ENCODE data around the gene BCAS3. TPM values are rescaled to one million over a fixed set of nuclear protein-coding genes. Genes with fewer than 3 reads are reported as not detected.
A peak's percentile ranks its signal among the peaks of the same experiment; 100 is the strongest.

Gene BCAS3
- total RNA-seq, 2 experiments from 2014 or later, result 6.8 to 7.1 TPM

DNA sequence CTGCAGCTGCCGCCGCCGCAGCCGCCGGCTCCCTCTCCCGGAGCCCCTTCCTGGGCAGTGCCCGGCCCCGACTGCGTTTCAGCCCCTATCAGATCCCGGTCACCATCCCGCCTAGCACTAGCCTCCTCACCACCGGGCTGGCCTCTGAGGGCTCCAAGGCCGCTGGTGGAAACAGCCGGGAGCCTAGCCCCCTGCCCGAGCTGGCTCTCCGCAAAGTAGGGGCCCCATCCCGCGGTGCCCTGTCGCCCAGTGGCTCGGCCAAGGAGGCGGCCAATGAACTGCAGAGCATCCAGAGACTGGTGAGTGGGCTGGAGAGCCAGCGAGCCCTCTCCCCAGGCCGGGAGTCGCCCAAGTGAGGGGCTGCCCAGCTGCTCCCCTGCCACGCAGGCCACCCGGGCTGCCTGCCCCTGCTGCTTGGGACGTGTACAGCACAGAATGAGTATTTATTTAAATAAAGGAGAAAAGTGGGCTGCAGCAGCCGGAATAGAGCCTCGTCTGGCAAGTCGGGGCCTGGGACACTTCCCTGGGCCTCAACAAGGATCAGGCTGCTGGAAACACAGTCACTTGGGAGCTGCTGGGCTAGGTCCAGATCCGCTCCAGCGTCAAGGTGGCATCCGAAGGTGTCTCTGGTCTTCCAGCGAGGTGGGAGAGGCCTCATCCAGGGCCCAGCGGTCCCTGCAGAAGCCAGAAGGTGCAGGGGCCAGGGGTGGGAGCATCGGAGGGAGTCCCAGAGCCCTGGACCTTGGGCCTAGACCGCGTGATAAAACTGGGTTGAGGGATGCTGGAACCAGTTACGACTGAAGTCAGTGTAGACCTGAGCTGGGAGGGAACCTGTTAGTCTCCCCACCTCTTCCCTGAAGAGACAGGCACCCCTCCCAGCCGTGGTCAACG, 730.7 kb downstream of the BCAS3 start:
- Mint-ChIP-seq H3K9me3 (no peaks in the 10 kb centered on the region), H3K27me3 (peaks cover 49% of the 10 kb centered on the region), H3K4me1 (ENCODE audit: low read depth) (peaks cover 30% of the 10 kb centered on the region), H3K36me3 (no peaks in the 10 kb centered on the region), H3K4me3 (peak overlapping the region; percentile 60), H3K27ac (no peak overlapping the region)
- intact Hi-C loops (cut with micrococcal nuclease), result loop anchor here (5.0 kb wide), 1 partner anchor 686 kb away; no protein-coding TSS in a partner anchor
- CTCF ChIA-PET, result interaction anchor here (0.6 to 2.1 kb wide), 4 partner anchors 13 to 437 kb away, joined by 3 to 7 read pairs (median 4); no protein-coding TSS in a partner anchor
- POLR2A ChIA-PET, result interaction anchor here (0.6 kb wide), 1 partner anchor 10 kb away, joined by 4 read pairs; no protein-coding TSS in a partner anchor
- DNase-seq, result peak; percentile 8

DNA sequence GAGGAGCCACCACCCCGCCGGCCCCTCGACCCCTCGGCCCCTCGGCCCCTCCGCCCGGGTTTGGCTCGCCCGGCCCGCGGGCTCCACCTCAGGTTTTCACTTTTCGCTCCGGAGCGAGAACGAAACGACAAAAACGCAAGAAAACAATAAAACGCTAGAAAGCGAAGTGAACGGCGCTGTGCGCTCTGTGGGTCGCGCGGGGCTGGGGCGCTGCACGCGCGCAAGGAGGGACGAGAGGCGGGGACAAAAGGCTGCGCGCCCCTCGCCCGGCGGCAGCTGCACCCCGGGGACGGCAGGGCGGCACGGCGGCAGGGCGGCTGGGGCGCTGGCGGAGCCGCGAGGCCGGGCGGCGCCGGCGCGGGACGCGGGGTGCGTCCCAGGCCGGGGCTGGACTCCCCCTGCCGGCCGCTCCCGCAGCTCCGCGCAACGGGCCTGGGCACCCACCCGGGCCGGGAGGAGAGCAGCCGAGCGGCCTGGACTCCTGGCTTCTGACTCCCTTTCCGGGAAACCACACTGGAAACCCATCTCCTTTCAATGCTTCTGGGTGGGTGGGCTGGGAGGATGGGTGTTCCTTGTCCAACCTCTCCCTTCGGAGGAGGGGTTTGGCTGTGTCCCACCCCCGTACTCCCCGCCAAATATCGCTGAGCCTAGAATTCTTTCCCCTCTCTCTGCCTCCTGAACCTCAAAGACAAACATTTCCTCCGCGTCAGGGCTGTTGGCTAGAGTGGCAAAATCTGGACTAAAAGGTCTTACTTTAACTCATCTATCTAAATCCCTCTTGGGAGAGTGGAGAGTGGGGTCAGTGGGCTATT, 731.9 kb downstream of the BCAS3 start:
- H3K4me1 Mint-ChIP-seq (ENCODE audit: low read depth), result peaks cover 22% of the 10 kb centered on the region
- peak overlapping the region; percentile 29 for H3K4me3 Mint-ChIP-seq
- intact Hi-C loops (cut with micrococcal nuclease), result loop anchor here (5.0 kb wide), 2 partner anchors 423 to 687 kb away; no protein-coding TSS in a partner anchor
- no peak overlapping the region for H3K27ac Mint-ChIP-seq
- ChIA-PET POLR2A (interaction anchor here (0.6 kb wide), 1 partner anchor 12 kb away, joined by 4 read pairs; no protein-coding TSS in a partner anchor), CTCF (interaction anchor here (0.9 to 2.1 kb wide), 7 partner anchors 11 to 438 kb away, joined by 3 to 7 read pairs (median 4); no protein-coding TSS in a partner anchor)
- H3K36me3 Mint-ChIP-seq, result no peaks in the 10 kb centered on the region
- DNase-seq, result peak; percentile 48
- H3K9me3 Mint-ChIP-seq, result no peaks in the 10 kb centered on the region
- peaks cover 42% of the 10 kb centered on the region for H3K27me3 Mint-ChIP-seq

DNA sequence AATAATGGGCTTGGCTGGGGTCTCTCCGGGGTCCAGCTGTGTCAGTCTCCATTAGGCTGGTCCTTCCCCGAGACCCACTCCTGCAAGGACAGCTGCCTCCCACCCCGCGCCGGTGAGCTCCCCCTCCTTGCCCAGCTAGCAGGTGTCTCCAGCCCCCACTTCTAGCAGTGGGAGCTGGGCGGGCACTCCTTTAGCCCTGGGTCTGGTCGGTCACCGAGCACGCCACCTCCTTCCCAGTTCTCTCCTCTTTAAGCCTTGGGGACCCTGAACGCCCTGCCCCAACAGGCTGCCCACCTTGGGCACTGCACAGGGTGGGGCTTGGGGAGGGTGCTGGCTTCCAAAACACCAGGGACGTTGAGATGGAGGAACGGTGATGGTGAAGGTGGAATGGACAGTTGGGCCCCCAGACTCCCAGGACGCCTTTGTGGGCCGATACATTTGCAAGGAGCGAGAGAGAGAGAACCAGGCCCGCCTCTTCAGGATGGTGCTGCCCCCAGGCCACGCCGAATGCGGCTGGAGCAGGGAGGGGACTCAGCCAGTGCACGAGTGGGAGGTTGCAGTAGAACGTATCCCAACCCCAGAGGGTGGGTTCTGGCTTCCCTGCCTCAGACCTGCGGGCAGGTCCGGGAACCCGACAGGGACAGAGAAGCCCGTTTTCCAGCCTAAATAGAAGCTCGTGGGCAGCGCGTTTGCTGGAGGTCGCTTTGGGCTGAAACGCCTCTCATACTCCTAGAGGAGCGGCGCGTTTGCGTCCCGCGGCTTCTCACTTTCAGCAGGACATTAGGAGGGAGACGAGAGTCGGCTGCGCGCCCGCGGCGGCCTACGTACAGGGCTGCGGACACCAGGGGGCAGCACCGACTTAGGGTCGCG, 732.7 kb downstream of the BCAS3 start:
- no peak overlapping the region for H3K27ac Mint-ChIP-seq
- intact Hi-C loops (cut with micrococcal nuclease), result loop anchor here (5.0 kb wide), 1 partner anchor 422 kb away; no protein-coding TSS in a partner anchor
- CTCF ChIA-PET, result interaction anchor here (0.6 to 2.1 kb wide), 7 partner anchors 12 to 439 kb away, joined by 3 to 7 read pairs (median 4); no protein-coding TSS in a partner anchor
- H3K4me3 Mint-ChIP-seq, result peak overlapping the region; percentile 31
- H3K27me3 Mint-ChIP-seq, result peaks cover 40% of the 10 kb centered on the region
- H3K4me1 Mint-ChIP-seq (ENCODE audit: low read depth), result peaks cover 19% of the 10 kb centered on the region
- H3K9me3 Mint-ChIP-seq, result no peaks in the 10 kb centered on the region
- peak; percentile 83 for DNase-seq
- POLR2A ChIA-PET, result no interaction called here
- H3K36me3 Mint-ChIP-seq, result no peaks in the 10 kb centered on the region

DNA sequence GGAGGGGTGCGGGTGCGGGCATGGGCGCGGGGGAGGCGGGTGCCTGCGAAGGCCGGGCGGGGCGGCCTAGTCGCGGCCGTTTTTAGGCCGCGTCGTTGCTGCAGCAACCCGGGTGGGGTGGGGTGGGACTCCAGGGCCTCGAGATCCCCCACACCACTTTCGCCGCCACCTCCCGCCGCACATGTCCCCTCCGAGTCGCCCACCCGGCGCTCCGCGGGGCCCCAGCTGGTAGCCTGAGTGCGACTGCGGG, 733.3 kb downstream of the BCAS3 start:
- intact Hi-C loops (cut with micrococcal nuclease), result loop anchor here (5.0 kb wide), 1 partner anchor 421 kb away; no protein-coding TSS in a partner anchor
- H3K27ac Mint-ChIP-seq, result no peak overlapping the region
- CTCF ChIA-PET, result interaction anchor here (1.5 to 3.4 kb wide), 4 partner anchors 21 to 164 kb away, joined by 3 to 25 read pairs (median 12); no protein-coding TSS in a partner anchor
- H3K4me1 Mint-ChIP-seq (ENCODE audit: low read depth), result peaks cover 19% of the 10 kb centered on the region
- POLR2A ChIA-PET, result no interaction called here
- H3K9me3 Mint-ChIP-seq, result no peaks in the 10 kb centered on the region
- H3K27me3 Mint-ChIP-seq, result peaks cover 40% of the 10 kb centered on the region
- no peak for DNase-seq
- no peak overlapping the region for H3K4me3 Mint-ChIP-seq
- no peaks in the 10 kb centered on the region for H3K36me3 Mint-ChIP-seq

DNA sequence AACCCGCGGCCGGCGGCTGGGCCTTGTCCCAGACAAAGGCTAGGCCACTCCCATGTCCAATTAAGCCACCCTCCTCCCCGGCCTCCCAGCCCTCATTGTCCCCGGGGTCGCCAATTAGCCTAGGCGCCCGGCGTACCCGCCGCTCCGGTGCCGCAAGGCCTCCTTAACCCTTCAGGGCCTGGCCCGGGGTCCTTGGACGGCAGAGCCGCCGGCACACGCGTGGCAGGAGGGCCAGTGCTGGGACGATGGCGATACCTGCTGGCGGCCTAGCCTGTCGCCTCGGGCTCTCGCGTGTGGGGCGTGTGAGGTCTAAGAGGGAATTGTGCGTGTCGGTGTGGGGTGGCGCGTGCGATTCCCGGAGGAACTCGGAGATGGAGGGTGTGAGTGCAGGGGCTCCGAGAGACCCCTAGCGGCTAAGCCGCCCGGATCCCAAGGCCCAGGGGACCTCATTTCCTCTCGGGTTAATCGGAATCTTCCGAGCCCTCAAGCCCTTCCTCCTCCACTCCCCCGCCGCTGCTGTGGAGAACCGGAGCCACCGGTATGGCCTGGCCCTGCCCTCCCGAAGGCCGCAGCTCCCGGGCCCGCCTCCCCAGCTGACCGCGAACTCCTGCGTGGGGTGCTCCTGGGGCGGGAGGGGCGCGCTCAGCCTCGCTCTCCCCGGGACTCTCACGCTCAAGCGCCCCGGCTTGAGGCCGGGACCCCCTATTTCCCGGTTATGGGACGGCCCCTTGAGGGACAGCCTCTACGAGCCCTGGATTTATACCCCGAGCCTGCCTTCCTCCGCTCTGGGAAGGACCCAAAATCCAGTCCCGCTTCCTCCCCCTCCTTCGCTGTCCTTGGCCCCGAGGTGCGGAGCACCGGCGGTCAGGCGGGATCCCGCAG, 733.9 kb downstream of the BCAS3 start:
- ChIA-PET POLR2A (interaction anchor here (0.6 to 1.2 kb wide), 2 partner anchors 45 to 145 kb away, joined by 3 read pairs; no protein-coding TSS in a partner anchor), CTCF (interaction anchor here (0.6 to 3.4 kb wide), 32 partner anchors 7 to 691 kb away, joined by 3 to 25 read pairs (median 4); partner anchors contain the start of gene TBX4)
- intact Hi-C loops (cut with micrococcal nuclease), result loop anchor here (1.0 to 5.0 kb wide), 2 partner anchors 421 to 655 kb away; no protein-coding TSS in a partner anchor
- Mint-ChIP-seq H3K4me3 (peak overlapping the region; percentile 59), H3K36me3 (no peaks in the 10 kb centered on the region), H3K27me3 (peaks cover 37% of the 10 kb centered on the region), H3K9me3 (no peaks in the 10 kb centered on the region), H3K4me1 (ENCODE audit: low read depth) (peaks cover 19% of the 10 kb centered on the region), H3K27ac (no peak overlapping the region)
- DNase-seq, result peak; percentile 44

DNA sequence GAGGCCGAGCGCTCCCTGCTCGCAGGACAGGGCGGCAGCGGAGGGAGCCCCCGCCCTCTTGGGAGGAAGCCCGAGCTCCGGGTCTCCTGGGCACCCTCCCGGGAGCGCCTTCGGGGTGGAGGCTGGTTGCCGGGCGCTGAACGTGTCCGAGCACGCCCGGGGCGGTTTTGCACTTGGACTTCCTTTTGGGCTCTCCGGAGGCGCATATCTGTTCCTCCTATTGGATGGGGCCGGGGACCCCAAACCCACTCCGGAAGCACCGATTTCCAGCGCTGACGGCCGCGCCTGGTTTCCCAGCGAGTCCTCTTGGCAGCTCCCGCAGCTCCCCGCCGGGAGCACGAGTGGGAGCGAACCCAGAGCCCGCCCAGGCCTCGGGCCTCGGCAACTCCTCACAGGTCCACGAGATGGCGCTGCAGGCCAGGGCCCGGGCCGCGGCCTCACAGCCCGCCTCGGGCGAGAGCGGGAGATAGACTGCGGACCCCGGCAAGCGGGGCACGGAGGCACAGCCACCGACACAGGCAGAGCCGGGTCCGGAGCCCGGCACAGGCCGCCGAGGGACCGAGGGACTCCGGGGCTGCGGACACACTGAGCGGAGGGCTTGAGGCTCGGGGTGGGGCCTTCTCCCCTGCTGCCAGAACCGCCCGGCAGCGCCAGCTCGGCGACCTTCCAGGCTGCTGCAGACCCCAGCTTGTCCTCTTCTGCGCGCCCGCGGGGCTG, 734.6 kb downstream of the BCAS3 start:
- DNase-seq, result peak; percentile 83

DNA sequence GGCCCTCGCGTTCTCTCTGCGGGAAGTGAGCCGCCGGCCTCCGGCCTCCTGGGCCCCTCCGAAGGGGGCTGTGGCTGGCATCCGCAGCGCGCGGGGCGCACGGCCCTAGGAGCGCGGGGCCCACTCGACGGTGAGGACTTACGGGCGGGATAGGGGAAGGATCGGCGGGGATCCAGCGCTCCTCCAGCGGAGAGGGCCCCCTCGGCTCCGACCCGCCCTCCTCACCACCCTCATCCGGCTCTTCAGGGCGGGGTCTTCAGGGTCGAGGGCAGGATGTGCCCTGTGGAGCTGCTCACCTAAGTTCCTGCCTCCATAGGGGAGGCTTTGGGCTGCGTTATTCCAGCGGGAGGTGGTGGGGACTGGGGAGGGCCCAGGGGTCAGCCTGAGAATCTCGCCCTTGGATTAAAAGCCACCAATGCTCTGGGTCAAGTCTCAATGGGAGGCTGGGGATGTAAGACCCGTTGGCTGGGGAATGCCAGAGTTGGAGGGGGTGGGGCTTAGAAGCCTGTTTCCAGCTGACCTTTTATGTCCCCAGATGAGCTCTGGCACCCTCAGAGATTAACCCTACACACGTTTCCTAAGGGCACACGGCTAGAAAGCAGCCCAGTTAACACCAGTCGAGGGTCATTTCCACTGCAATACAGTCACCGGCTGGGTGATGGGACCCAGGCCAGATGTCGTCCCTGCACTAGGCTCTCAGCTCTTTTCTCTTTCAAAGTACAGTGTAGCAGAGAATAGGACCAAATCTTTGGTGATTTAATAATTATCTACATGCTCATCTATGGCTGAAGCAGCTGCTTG, 735.4 kb downstream of the BCAS3 start:
- DNase-seq, result no peak
- Mint-ChIP-seq H3K4me3 (peak overlapping the region; percentile 43), H3K9me3 (no peaks in the 10 kb centered on the region), H3K36me3 (no peaks in the 10 kb centered on the region), H3K27me3 (peaks cover 28% of the 10 kb centered on the region), H3K27ac (no peak overlapping the region), H3K4me1 (ENCODE audit: low read depth) (peaks cover 24% of the 10 kb centered on the region)
- CTCF ChIA-PET, result interaction anchor here (0.6 to 3.4 kb wide), 24 partner anchors 9 to 1299 kb away, joined by 3 to 25 read pairs (median 5); no protein-coding TSS in a partner anchor
- POLR2A ChIA-PET, result interaction anchor here (1.2 kb wide), 1 partner anchor 143 kb away, joined by 3 read pairs; no protein-coding TSS in a partner anchor
- intact Hi-C loops (cut with micrococcal nuclease), result loop anchor here (1.0 to 5.0 kb wide), 2 partner anchors 419 to 653 kb away; no protein-coding TSS in a partner anchor

More for the DNA sequence above, 734.6 kb downstream of the BCAS3 start:
- no peaks in the 10 kb centered on the region for H3K36me3 Mint-ChIP-seq
- H3K9me3 Mint-ChIP-seq, result no peaks in the 10 kb centered on the region
- H3K27ac Mint-ChIP-seq, result no peak overlapping the region
- intact Hi-C loops (cut with micrococcal nuclease), result loop anchor here (1.0 to 5.0 kb wide), 2 partner anchors 420 to 654 kb away; no protein-coding TSS in a partner anchor
- peaks cover 33% of the 10 kb centered on the region for H3K27me3 Mint-ChIP-seq
- ChIA-PET CTCF (interaction anchor here (0.5 to 3.4 kb wide), 36 partner anchors 8 to 692 kb away, joined by 3 to 25 read pairs (median 4); partner anchors contain the start of gene TBX4), POLR2A (interaction anchor here (0.6 to 1.2 kb wide), 2 partner anchors 44 to 144 kb away, joined by 3 read pairs; no protein-coding TSS in a partner anchor)
- peaks cover 24% of the 10 kb centered on the region for H3K4me1 Mint-ChIP-seq (ENCODE audit: low read depth)
- H3K4me3 Mint-ChIP-seq, result peak overlapping the region; percentile 65

DNA sequence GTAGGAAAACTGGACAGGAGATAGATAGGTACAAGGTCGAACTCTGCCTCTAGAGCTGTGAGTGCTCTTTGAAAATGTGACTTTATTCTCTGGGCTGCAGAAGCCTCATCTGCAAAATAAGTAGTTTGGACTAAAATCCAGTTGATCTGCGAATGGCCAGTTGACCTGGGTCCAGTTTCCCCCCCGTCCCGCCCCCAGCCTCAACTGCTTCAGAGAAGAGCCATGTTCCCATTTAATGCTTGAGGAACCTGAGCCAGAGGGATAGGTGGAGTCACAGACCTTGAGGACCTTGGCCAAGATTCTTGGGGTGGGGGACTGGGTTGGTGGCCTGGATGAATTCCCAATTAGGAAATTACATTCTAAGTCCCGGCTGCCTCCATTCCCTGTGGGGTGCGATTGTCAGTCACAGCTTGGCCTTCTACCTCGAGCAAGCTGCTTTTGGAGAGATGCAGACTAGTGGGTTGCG, 736.0 kb downstream of the BCAS3 start:
- H3K27ac Mint-ChIP-seq, result no peak overlapping the region
- no peak for DNase-seq
- H3K4me1 Mint-ChIP-seq (ENCODE audit: low read depth), result peaks cover 19% of the 10 kb centered on the region
- no peak overlapping the region for H3K4me3 Mint-ChIP-seq
- intact Hi-C loops (cut with micrococcal nuclease), result loop anchor here (5.0 kb wide), 1 partner anchor 419 kb away; no protein-coding TSS in a partner anchor
- ChIA-PET POLR2A (no interaction called here), CTCF (interaction anchor here (0.6 to 3.4 kb wide), 10 partner anchors 22 to 1298 kb away, joined by 3 to 25 read pairs (median 4); no protein-coding TSS in a partner anchor)
- H3K36me3 Mint-ChIP-seq, result no peaks in the 10 kb centered on the region
- peaks cover 22% of the 10 kb centered on the region for H3K27me3 Mint-ChIP-seq
- H3K9me3 Mint-ChIP-seq, result no peaks in the 10 kb centered on the region
